ENCODE measurements around the gene INPP4B. TPM values are rescaled to one million over a fixed set of nuclear protein-coding genes. Genes with fewer than 3 reads are reported as not detected.

The INPP4B gene
- total and polyA plus RNA-seq, 7 donors: 4.2 to 27.3 (median 17.2) TPM

- 98 to 100% methylated on average over 1 of the region's 1 CpG for WGBS, 2 donors
- intact Hi-C loops (cut with DNase I): no loop called here
Observed at GRCh38 chr4:142356801-142357200, 489.3 kb downstream of the INPP4B start.

GRCh38 chr4:142356118-142356759 is 489.9 kb downstream of the INPP4B start:
- Histone ChIP-seq H3K4me3 (no peak overlapping the region), H3K27me3 (no peaks in the 10 kb centered on the region), H3K27ac (no peak overlapping the region), H3K36me3 (no peaks in the 10 kb centered on the region), H3K4me1 (peaks cover 0 to 32% (median 15%) of the 10 kb centered on the region in 4 donors), H3K9me3 (no peaks in the 10 kb centered on the region)
- TF ChIP-seq CTCF (IDR thresholded peaks at IDR 0.05) (no peak), POLR2AphosphoS5 (IDR thresholded peaks at IDR 0.05) (no peak), EP300 (IDR thresholded peaks at IDR 0.05) (no peak), POLR2A (IDR thresholded peaks at IDR 0.05) (no peak)
- intact Hi-C loops (cut with DNase I): no loop called here
- no peak for DNase-seq

More at GRCh38 chr4:142356801-142357200, 489.3 kb downstream of the INPP4B start:
- DNase-seq: no peak
- Histone ChIP-seq H3K4me1 (peaks cover 0 to 26% (median 13%) of the 10 kb centered on the region in 4 donors), H3K27me3 (no peaks in the 10 kb centered on the region), H3K27ac (no peak overlapping the region), H3K9me3 (no peaks in the 10 kb centered on the region), H3K36me3 (no peaks in the 10 kb centered on the region), H3K4me3 (no peak overlapping the region)
- TF ChIP-seq EP300 (IDR thresholded peaks at IDR 0.05): no peak

GRCh38 chr4:142355421-142355930 is 490.6 kb downstream of the INPP4B start:
- 10 to 39% methylated on average over 1 of the region's 1 CpG for WGBS, 2 donors
- Histone ChIP-seq H3K36me3 (no peaks in the 10 kb centered on the region), H3K27me3 (no peaks in the 10 kb centered on the region), H3K9me3 (no peaks in the 10 kb centered on the region), H3K27ac (no peak overlapping the region), H3K4me1 (peaks cover 0 to 33% (median 18%) of the 10 kb centered on the region in 4 donors), H3K4me3 (no peak overlapping the region)
- intact Hi-C loops (cut with DNase I): no loop called here
- no peak for DNase-seq
- no peak for TF ChIP-seq POLR2AphosphoS5 (IDR thresholded peaks at IDR 0.05)
- no peak for TF ChIP-seq EP300 (IDR thresholded peaks at IDR 0.05)

- Histone ChIP-seq H3K4me1 (peaks cover 0 to 33% (median 18%) of the 10 kb centered on the region in 4 donors), H3K27me3 (no peaks in the 10 kb centered on the region), H3K27ac (no peak overlapping the region), H3K4me3 (no peak overlapping the region), H3K36me3 (no peaks in the 10 kb centered on the region), H3K9me3 (no peaks in the 10 kb centered on the region)
- TF ChIP-seq POLR2AphosphoS5 (IDR thresholded peaks at IDR 0.05): no peak
- TF ChIP-seq POLR2A (IDR thresholded peaks at IDR 0.05): no peak
- TF ChIP-seq CTCF (IDR thresholded peaks at IDR 0.05): no peak
- no peak for TF ChIP-seq EP300 (IDR thresholded peaks at IDR 0.05)
- DNase-seq: no peak
- intact Hi-C loops (cut with DNase I): loop anchor here (5.0 kb wide), 1 partner anchor 672 kb away; no protein-coding TSS in a partner anchor
- WGBS, 2 donors: 46 to 51% methylated on average over 8 of the region's 8 CpGs
Observed at GRCh38 chr4:142354794-142355420, 491.2 kb downstream of the INPP4B start.

GRCh38 chr4:142354041-142354440 is 492.1 kb downstream of the INPP4B start:
- WGBS, 2 donors: 84 to 93% methylated on average over 3 of the region's 3 CpGs
- H3K27me3 ChIP-seq: no peaks in the 10 kb centered on the region
- no peak overlapping the region for H3K4me3 ChIP-seq
- no peak overlapping the region for H3K27ac ChIP-seq
- H3K9me3 ChIP-seq: no peaks in the 10 kb centered on the region
- intact Hi-C loops (cut with DNase I): loop anchor here (5.0 kb wide), 1 partner anchor 673 kb away; no protein-coding TSS in a partner anchor
- TF ChIP-seq CTCF (IDR thresholded peaks at IDR 0.05) (no peak), POLR2A (IDR thresholded peaks at IDR 0.05) (no peak), EP300 (IDR thresholded peaks at IDR 0.05) (no peak), POLR2AphosphoS5 (IDR thresholded peaks at IDR 0.05) (no peak)
- DNase-seq: no peak
- H3K36me3 ChIP-seq: no peaks in the 10 kb centered on the region
- H3K4me1 ChIP-seq: peaks cover 0 to 33% (median 18%) of the 10 kb centered on the region in 4 donors
